HCT116 (cell line): ENCODE results near the gene ATG2B. TPM values are rescaled to one million over a fixed set of nuclear protein-coding genes. Genes with fewer than 3 reads are reported as not detected.
"Not testable (repeated sequence)": the region's sequence is repeated elsewhere in the genome, so short reads cannot be mapped to it uniquely, and the experiment has no call there.

Experiments used
- ATAC-seq: fragments of 200-7000 bp; cut with Tn5 transposase; 2 replicates; pipeline ENCODE4 v1.9.1; 2020; ENCODE audit warnings: mild to moderate bottlenecking, moderate library complexity
- BruUV-seq: library from RNA; stranded (reverse); fragments of 400-500 nt; replicated peaks from 2 replicates; lab custom pipeline; 2021; lab: Mats Ljungman, UMichigan
- CTCF ChIA-PET: fragments of 300-600 bp; sonication (Branson Sonifier 250); formaldehyde crosslinking; loops from one replicate; lab custom pipeline; 2021; ENCODE audit warnings: antibody characterized with exemption; lab: Charles Lee
- POLR2A ChIA-PET: fragments of 300-600, 350-600 bp; sonication (Branson Sonifier 250); formaldehyde crosslinking; loops from one replicate; lab custom pipeline; 2021; ENCODE audit warnings: antibody characterized with exemption; lab: Charles Lee
- RAD21 ChIA-PET, 2 experiments: fragments of 300-600 bp; sonication (Branson Sonifier 250); formaldehyde crosslinking; loops; one replicate each; lab custom pipeline; 2023; ENCODE audit warnings: low total read pairs in 2 of 2; ENCODE audit not compliant: uncharacterized antibody in 2 of 2, unreplicated experiment in 2 of 2, low non-redundant PET in 1 of 2; lab: Charles Lee
- DNase-seq: peaks from one replicate; pipeline ENCODE4 v3.0.0-alpha.2; 2010; ENCODE audit warnings: low read depth, low spot score
- H2AFZ ChIP-seq: fragments of 200-600 bp; shearing (Covaris generic), sonication (generic); 2 replicates; pipeline ENCODE4 v1.6.1; 2017; ENCODE audit warnings: low read depth, mixed run types, mixed read lengths, antibody characterized with exemption, low read length; ENCODE audit not compliant: poor library complexity, severe bottlenecking
- H3K27ac ChIP-seq: 2 replicates; pipeline ENCODE4 v1.5.1; 2012; ENCODE audit warnings: low read depth, low read length
- H3K27me3 ChIP-seq: fragments of 200-600 bp; sonication (generic); 2 replicates; pipeline ENCODE4 v1.6.1; 2016; ENCODE audit warnings: mixed run types, low read length, mixed read lengths; ENCODE audit not compliant: insufficient read depth
- H3K36me3 ChIP-seq, 2 experiments: fragments of 200-500 bp in 1 of 2; fragments of 200-600 bp in 1 of 2; sonication (Bioruptor generic) in 1 of 2; sonication (generic) in 1 of 2; 2 replicates each; pipeline versions ENCODE4 v1.5.1 to v1.6.1; 2014 to 2016; ENCODE audit warnings: low read length in 2 of 2, inconsistent platforms in 1 of 2, mixed read lengths in 1 of 2, mixed run types in 1 of 2; ENCODE audit not compliant: insufficient read depth in 2 of 2, control insufficient read depth in 1 of 2
- H3K4me1 ChIP-seq, 2 experiments: fragments of 200-600 bp in 1 of 2; sonication (generic) in 1 of 2; 2 replicates each; pipeline versions ENCODE4 v1.5.1 to v1.6.1; 2012 to 2017; ENCODE audit warnings: low read length in 2 of 2, inconsistent platforms in 1 of 2, mild to moderate bottlenecking in 1 of 2, mixed read lengths in 1 of 2, mixed run types in 1 of 2, moderate library complexity in 1 of 2; ENCODE audit not compliant: insufficient read depth in 2 of 2, control insufficient read depth in 1 of 2
- H3K4me2 ChIP-seq: fragments of 200-600 bp; sonication (generic); 2 replicates; pipeline ENCODE4 v1.6.1; 2017; ENCODE audit warnings: mixed run types, low read length, mixed read lengths
- H3K4me3 ChIP-seq, 2 experiments: fragments of 200-600 bp in 1 of 2; sonication (generic) in 1 of 2; replicated peaks in 1 of 2; 2 replicates each; pipeline ENCODE4 v1.5.1; 2011 to 2016; ENCODE audit warnings: low read length in 2 of 2, control low read depth in 1 of 2, low read depth in 1 of 2, mild to moderate bottlenecking in 1 of 2, mixed read lengths in 1 of 2, mixed run types in 1 of 2
- H3K79me2 ChIP-seq: fragments of 200-600 bp; sonication (generic); 2 replicates; pipeline ENCODE4 v1.6.1; 2017; ENCODE audit warnings: mild to moderate bottlenecking, mixed run types, low read length, moderate library complexity, mixed read lengths; ENCODE audit not compliant: insufficient read depth
- H3K9ac ChIP-seq: fragments of 200-600 bp; sonication (generic); 2 replicates; pipeline ENCODE4 v1.6.1; 2016; ENCODE audit warnings: low read length, mixed read lengths
- H3K9me2 ChIP-seq: fragments of 200-600 bp; sonication (generic), shearing (Covaris generic); 2 replicates; pipeline ENCODE4 v1.6.1; 2017; ENCODE audit warnings: mixed run types, mild to moderate bottlenecking, moderate library complexity; ENCODE audit not compliant: insufficient read depth
- H3K9me3 ChIP-seq, 2 experiments: fragments of 200-500 bp in 1 of 2; fragments of 200-600 bp in 1 of 2; sonication (Bioruptor generic) in 1 of 2; sonication (generic) in 1 of 2; 2 replicates each; pipeline ENCODE4 v1.6.1; 2014 to 2017; ENCODE audit warnings: low read length in 2 of 2, mixed read lengths in 2 of 2, inconsistent platforms in 1 of 2, low read depth in 1 of 2, mild to moderate bottlenecking in 1 of 2, mixed run types in 1 of 2, moderate library complexity in 1 of 2; ENCODE audit not compliant: control insufficient read depth in 1 of 2, insufficient read depth in 1 of 2
- H4K20me1 ChIP-seq: fragments of 200-600 bp; sonication (generic), shearing (Covaris generic); 2 replicates; pipeline ENCODE4 v1.6.1; 2017; ENCODE audit warnings: mixed run types, mild to moderate bottlenecking, moderate library complexity; ENCODE audit not compliant: insufficient read depth
- ATF3 ChIP-seq: IDR thresholded peaks from 2 replicates; pipeline ENCODE4 v1.6.1; 2012
- EZH2 ChIP-seq: fragments of 200-600 bp; sonication (generic); IDR thresholded peaks from 2 replicates; pipeline ENCODE4 v1.6.1; 2017; ENCODE audit warnings: antibody characterized with exemption, mixed run types
- JUND ChIP-seq: IDR thresholded peaks from 2 replicates; pipeline ENCODE4 v1.6.1; 2012
- POLR2A ChIP-seq: IDR thresholded peaks from 2 replicates; pipeline ENCODE4 v1.7.0; 2011; ENCODE audit warnings: borderline replicate concordance; ENCODE audit not compliant: insufficient read depth, insufficient read length; ENCODE audit errors: extremely low read depth
- SIN3A ChIP-seq: IDR thresholded peaks from 2 replicates; pipeline ENCODE4 v1.6.1; 2012; ENCODE audit warnings: low read depth
- SP1 ChIP-seq: IDR thresholded peaks from 2 replicates; pipeline ENCODE4 v1.6.1; 2012; ENCODE audit warnings: low read depth
- SRF ChIP-seq: IDR thresholded peaks from 2 replicates; pipeline ENCODE4 v1.6.1; 2012; ENCODE audit warnings: low read depth
- TCF7L2 ChIP-seq: IDR thresholded peaks from 2 replicates; pipeline ENCODE4 v1.7.0; 2011; ENCODE audit warnings: borderline replicate concordance, inconsistent platforms; ENCODE audit not compliant: insufficient read depth, insufficient read length; ENCODE audit errors: extremely low read depth
- YY1 ChIP-seq: IDR thresholded peaks from 2 replicates; pipeline ENCODE4 v1.6.1; 2011; ENCODE audit warnings: low read length, low read depth, moderate library complexity, mild to moderate bottlenecking; ENCODE audit not compliant: insufficient replicate concordance; ENCODE audit errors: extremely low read depth
- ZNF274 ChIP-seq: fragments of 200-500 bp; sonication (Bioruptor generic); IDR thresholded peaks from 2 replicates; pipeline ENCODE4 v1.6.1; 2014; ENCODE audit warnings: mild to moderate bottlenecking, low read depth, low read length, inconsistent platforms
- intact Hi-C: fragments of 100-400 bp; cut with micrococcal nuclease; formaldehyde crosslinking; loops from 2 replicates; pipeline ENCODE4 v1.10.0; 2022
- total RNA-seq: library from RNA; stranded (reverse); gene quantifications from one replicate; pipeline ENCODE4 v1.2.1, GENCODE V29; 2021; ENCODE audit not compliant: unreplicated experiment
- TF ChIP-seq, protein P1 (sequence below), 3 experiments: fragments of 200-600 bp in 1 of 3; sonication (generic) in 1 of 3; IDR thresholded peaks in 2 of 3; conservative IDR thresholded peaks in 1 of 3; 2 replicates each; pipeline ENCODE4 v1.5.1; 2012 to 2017; ENCODE audit warnings: low read depth in 2 of 3, low read length in 2 of 3, antibody characterized with exemption in 1 of 3, borderline replicate concordance in 1 of 3, control low read depth in 1 of 3, mild to moderate bottlenecking in 1 of 3, mixed read lengths in 1 of 3, mixed run types in 1 of 3, moderate library complexity in 1 of 3; ENCODE audit not compliant: insufficient read depth in 1 of 3
- TF ChIP-seq, protein P2 (sequence below): IDR thresholded peaks from 2 replicates; pipeline ENCODE4 v1.6.1; 2012

The ATG2B gene
- total RNA-seq, 1 experiment from 2014 or later: 6.4 TPM

DNA sequence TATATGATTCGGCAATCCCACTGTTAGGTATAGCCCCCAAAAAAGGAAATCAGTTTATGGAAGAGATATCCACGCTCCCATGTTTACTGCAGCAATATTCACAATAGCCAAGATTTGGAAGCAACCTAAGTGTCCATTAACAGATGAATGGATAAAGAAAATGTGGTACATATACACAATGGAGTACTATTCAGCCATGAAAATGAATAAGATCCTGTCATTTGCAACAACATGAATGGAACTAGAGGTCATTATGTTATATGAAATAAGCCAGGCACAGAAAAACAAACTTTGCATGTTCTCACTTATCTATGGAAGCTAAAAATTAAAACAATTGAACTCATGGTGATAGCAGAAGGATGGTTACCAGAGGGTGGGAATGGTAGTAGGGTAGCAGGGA, 15.2 kb downstream of the ATG2B start:
- POLR2A ChIA-PET, ATAC-seq, H2AFZ ChIP-seq, H3K9me2 ChIP-seq, H3K9ac ChIP-seq, BruUV-seq, H3K9me3 ChIP-seq, CTCF ChIA-PET, H3K4me2 ChIP-seq, H3K79me2 ChIP-seq, H3K27me3 ChIP-seq, DNase-seq, RAD21 ChIA-PET, H3K4me3 ChIP-seq, H4K20me1 ChIP-seq, intact Hi-C loops, H3K4me1 ChIP-seq, H3K27ac ChIP-seq, H3K36me3 ChIP-seq: not testable (repeated sequence)

DNA sequence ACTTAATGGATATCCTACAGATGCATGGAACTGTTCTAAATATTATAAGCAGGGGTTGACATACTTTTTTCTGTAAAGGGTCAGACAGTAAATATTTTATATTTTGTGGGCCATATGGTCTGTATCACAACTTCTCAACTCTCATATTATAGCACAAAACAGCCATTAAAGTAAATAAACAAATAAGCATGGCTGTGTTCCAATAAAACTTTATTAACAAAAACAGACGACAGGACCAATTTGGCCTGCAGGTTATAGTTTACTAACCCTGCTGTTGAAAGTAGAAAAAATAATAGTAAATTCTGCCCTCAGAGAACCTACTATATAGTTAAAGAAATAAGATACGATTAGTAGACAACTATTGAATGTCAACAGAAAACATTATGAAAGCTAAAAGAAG, 17.5 kb downstream of the ATG2B start:
- no peaks in the 10 kb centered on the region for H3K4me1 ChIP-seq
- CTCF ChIA-PET: no interaction called here
- no peaks in the 10 kb centered on the region for H4K20me1 ChIP-seq
- H3K27ac ChIP-seq: no peak overlapping the region
- H3K4me2 ChIP-seq: no peak overlapping the region
- ATAC-seq: no peak
- no peak overlapping the region for H3K4me3 ChIP-seq
- no peaks in the 10 kb centered on the region for H3K79me2 ChIP-seq
- no peak for DNase-seq
- no peak overlapping the region for H3K9ac ChIP-seq
- no peak for TF ChIP-seq ZNF274
- TF ChIP-seq TCF7L2: no peak
- no peak for TF ChIP-seq EZH2
- TF ChIP-seq JUND: no peak
- TF ChIP-seq, protein P1, sequence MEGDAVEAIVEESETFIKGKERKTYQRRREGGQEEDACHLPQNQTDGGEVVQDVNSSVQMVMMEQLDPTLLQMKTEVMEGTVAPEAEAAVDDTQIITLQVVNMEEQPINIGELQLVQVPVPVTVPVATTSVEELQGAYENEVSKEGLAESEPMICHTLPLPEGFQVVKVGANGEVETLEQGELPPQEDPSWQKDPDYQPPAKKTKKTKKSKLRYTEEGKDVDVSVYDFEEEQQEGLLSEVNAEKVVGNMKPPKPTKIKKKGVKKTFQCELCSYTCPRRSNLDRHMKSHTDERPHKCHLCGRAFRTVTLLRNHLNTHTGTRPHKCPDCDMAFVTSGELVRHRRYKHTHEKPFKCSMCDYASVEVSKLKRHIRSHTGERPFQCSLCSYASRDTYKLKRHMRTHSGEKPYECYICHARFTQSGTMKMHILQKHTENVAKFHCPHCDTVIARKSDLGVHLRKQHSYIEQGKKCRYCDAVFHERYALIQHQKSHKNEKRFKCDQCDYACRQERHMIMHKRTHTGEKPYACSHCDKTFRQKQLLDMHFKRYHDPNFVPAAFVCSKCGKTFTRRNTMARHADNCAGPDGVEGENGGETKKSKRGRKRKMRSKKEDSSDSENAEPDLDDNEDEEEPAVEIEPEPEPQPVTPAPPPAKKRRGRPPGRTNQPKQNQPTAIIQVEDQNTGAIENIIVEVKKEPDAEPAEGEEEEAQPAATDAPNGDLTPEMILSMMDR (IDR thresholded peaks at IDR 0.05 in 2 of 3, conservative IDR thresholded peaks at IDR 0.05 in 1 of 3; ENCODE audit: borderline replicate concordance in 1 of 3, insufficient read depth in 1 of 3, low read depth in 2 of 3, low read length in 2 of 3): no peak
- TF ChIP-seq, protein P2, sequence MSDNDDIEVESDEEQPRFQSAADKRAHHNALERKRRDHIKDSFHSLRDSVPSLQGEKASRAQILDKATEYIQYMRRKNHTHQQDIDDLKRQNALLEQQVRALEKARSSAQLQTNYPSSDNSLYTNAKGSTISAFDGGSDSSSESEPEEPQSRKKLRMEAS: no peak
- no peak for TF ChIP-seq ATF3
- TF ChIP-seq SRF: no peak
- TF ChIP-seq YY1: no peak
- TF ChIP-seq POLR2A: no peak
- TF ChIP-seq SP1: no peak
- TF ChIP-seq SIN3A: no peak
- BruUV-seq: no TSS peak
- POLR2A ChIA-PET: no interaction called here
- intact Hi-C loops: no loop called here
- H3K9me2 ChIP-seq: no peaks in the 10 kb centered on the region
- H2AFZ ChIP-seq: no peak overlapping the region
- no peaks in the 10 kb centered on the region for H3K27me3 ChIP-seq
- RAD21 ChIA-PET: no interaction called here
- H3K36me3 ChIP-seq: no peaks in the 10 kb centered on the region
- no peaks in the 10 kb centered on the region for H3K9me3 ChIP-seq
